ENCODE measurements around the gene RENBP.

The RENBP gene

DNA sequence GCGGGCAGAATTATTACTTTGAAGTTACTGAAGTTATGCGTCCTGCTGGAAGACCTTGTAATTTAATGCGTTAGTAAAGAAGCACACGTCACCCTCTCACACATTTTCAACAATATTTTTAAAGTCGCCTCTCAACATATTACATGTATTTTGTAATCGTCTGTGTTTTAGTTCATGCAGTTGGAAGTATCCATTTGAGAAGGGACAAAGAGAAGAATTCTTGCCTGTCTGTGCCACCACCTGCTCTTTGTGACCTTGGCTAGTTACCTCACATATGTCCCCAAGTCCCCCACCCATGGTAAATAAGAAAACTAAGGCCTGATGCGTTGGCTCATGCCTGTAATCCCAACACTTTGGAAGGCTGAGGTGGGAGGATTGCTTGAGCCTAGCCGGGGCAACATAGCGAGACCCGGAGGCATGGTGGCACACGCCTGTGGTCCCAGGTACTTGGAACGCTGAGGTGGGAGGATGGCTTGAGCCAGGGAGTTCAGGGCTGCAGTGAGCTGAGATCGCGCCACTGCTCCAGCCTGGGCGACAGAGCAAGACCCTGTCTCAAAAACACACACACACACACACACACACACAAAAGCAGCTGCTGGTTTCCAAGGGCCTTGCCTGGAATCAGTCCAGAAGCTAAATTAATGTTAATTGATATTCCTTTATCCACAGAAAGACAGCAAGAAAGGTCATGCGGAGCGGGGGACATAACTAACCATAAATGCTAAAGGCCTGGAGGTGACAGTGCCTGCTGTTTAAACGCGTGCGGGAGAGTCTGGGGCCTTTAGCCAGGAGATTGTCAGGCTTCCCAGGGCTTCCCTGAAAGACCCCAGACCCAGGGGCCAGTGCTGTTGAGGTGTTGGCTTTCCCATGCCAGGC is 28.9 kb upstream of the RENBP start:
- H3K4me1 Mint-ChIP-seq: peaks cover 18% of the 10 kb centered on the region
- no peaks in the 10 kb centered on the region for H3K9me3 Mint-ChIP-seq
- H3K4me3 Mint-ChIP-seq: peak overlapping the region; percentile 89
- peaks cover 2% of the 10 kb centered on the region for H3K36me3 Mint-ChIP-seq
- peak overlapping the region; percentile 86 for H3K27ac Mint-ChIP-seq
- H3K27me3 Mint-ChIP-seq: no peaks in the 10 kb centered on the region

DNA sequence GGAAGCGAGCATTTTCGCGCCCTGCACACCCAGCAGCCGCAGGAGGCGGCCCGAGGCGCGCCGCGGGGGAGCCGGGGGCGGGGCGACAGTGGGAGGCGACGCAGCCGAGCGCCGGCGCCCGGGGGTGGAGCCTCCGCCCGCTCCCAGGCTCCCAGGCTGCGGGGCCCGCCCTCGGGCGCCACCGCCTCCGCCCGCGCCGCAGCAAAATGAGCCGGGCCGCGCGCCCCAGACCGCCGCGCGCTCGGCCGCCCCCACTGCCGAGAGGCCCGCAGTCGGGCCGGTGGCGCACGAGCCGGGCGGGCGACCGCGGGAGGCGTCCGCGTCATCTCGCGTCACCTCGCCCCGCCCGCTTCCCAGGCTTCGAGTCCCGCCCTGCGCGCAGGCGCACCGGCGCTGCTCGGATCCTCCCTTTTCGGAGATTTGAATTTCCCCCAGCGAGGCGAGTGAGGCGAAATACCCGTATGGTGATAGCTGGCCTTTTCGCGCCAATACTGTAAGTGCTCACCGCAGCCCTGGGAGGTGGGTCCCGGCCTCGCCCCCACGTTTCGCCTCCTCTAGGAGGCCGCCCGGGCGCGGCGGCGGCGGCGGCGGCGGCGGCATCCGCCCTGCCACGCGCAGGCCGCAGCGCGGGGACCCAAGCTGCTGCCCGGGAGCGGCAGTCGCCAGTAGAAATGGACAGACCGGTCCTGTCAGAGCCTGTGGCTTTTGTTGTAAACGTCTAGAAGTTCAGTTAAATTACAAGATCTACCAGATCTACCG is 28.1 kb upstream of the RENBP start, which contains the start of gene TMEM187:
Gene TMEM187, plus strand, starts transcription at position 387 of the 759 bp plus-strand sequence. CDS start 9,309 bp downstream, outside the sequence.
- Mint-ChIP-seq H3K4me3 (peak within 1 kb of the TSS; percentile 100), H3K4me1 (peaks cover 26% of the 10 kb centered on the region), H3K27me3 (no peaks in the 10 kb centered on the region), H3K27ac (peak within 1 kb of the TSS; percentile 100), H3K36me3 (peaks cover 6% of the 10 kb centered on the region), H3K9me3 (no peaks in the 10 kb centered on the region)

DNA sequence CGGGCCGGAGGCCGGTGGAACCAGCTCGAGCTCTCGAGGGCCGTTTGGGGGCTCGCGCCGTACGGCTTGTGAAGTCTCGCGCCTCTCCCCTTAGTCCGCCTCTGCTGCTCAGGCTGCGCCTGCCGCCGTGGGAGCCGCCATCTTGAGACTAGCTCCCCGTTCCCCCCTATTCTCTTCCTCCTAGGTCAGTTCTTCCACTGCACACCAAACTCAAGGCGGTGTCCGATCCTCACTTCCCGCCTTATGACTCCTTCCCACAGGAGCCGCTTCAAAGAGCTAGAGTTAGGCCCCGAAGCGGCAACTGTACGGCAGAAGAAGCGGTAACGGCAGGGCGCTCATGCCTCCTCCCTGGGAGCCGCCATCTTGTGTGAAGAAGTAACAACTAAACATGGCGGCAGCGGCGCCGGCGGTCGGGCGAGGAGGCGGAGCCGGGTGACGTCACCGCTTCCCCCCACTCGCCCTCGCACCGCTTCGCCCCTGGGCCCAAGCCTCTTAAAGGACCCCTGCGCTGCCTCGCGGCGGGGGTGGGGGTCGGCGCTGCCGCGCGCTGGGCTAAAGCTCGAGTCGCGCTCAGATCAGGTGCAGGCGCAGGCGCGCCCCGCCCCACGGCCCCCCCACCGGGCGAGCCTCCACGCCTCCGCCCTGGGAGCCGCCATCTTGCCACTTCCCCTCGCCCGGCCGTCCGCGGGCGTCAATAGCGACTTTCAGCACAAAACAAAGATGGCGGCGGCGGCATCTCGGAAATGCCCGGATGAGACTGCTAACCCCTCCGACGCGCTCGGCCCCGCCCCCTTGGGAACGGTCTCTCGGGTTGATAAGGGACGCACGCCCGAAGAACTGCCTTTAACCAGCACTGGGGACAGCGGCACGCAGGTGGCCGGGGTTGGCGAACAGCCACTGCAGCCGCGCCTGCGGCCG is 27.3 kb upstream of the RENBP start, which contains the start of gene HCFC1:
Gene HCFC1, minus strand, starts transcription at position 369 of the 918 bp plus-strand sequence. CDS start 978 bp downstream, outside the sequence.
- Mint-ChIP-seq H3K27ac (peak within 1 kb of the TSS; percentile 100), H3K9me3 (no peaks in the 10 kb centered on the region), H3K4me1 (peaks cover 34% of the 10 kb centered on the region), H3K4me3 (peak within 1 kb of the TSS; percentile 100), H3K36me3 (peaks cover 6% of the 10 kb centered on the region), H3K27me3 (no peaks in the 10 kb centered on the region)

DNA sequence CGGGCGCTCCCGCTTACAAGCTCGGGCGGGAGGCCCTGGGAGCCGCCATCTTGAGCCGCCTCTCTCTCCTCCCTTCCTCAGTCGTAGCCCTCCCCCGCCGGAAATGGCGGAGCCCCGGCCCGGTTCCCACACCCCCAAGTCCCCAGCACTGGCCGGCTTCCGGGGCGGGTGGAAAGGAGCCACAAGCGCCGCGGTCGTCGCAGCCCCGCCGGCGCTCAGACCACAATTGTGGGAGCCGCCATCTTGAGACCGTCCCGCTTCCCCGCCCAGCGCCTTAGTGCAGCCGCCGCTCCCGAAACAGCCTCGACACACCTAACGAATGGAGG is 26.6 kb upstream of the RENBP start:
- Mint-ChIP-seq H3K27ac (peak overlapping the region; percentile 100), H3K4me1 (peaks cover 40% of the 10 kb centered on the region), H3K36me3 (peaks cover 6% of the 10 kb centered on the region), H3K27me3 (no peaks in the 10 kb centered on the region), H3K9me3 (no peaks in the 10 kb centered on the region), H3K4me3 (peak overlapping the region; percentile 100)

DNA sequence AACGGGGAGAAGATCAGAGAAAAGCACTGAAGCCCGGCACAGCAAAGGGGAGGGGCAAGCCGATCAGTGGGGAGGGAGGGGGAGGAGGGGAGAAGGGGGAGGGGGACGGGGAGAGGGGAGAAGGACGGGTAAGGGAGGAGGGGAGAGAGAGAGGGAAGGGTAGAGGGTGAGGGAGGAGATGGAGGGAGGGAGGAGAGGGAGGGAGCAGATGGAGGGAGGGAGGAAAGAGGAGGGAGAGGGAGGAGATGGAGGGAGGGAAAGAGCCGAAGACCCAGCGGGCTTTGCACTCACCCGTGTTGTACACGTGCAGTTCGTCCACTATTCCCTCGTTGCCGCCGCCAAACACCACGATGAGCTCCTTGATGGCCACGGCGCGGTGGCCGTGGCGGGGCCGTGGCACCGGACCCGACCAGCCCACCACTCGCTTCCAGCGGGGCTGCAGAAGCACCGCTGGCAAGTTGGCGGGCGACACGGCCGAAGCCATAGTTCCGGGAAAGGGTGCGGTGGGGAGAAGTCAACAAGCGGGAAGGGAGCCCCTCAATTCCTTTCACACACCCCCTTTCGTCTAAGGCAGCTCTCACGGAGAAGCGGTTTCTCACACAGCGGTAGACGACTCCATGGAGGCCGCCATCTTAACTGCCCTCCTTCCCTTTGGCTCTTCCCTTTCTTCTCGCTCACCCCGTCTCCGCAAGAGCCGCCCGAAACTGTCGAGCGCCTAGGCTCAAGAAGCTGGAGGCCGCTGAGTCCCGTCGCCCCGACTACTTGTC is 26.1 kb upstream of the RENBP start:
- Mint-ChIP-seq H3K27ac (peak overlapping the region; percentile 100), H3K4me3 (peak overlapping the region; percentile 100), H3K36me3 (peaks cover 6% of the 10 kb centered on the region), H3K9me3 (no peaks in the 10 kb centered on the region), H3K4me1 (peaks cover 42% of the 10 kb centered on the region), H3K27me3 (no peaks in the 10 kb centered on the region)

DNA sequence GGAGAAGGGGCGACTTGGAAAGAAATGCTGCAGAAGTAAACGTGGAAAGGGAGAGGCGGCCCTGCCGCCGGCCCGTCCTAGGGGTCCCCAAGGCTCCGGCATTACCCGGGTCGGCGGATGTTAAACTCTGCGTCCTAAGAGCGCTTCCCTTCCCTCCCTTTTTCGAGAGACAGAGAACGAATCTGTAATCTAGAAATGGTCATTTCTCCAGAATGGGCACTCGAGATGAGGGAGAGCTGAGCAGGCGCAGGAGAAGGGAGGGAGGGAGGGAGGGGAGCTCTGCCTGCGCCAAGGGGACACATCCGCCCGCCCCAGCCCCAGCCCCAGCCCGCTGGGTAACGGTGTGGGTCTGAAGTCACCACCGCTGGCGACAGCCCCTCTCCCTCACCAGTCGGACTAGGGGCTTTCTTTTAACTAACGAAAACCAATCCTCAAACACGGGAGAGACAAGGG is 25.5 kb upstream of the RENBP start:
- Mint-ChIP-seq H3K27me3 (no peaks in the 10 kb centered on the region), H3K4me1 (peaks cover 46% of the 10 kb centered on the region), H3K36me3 (peaks cover 6% of the 10 kb centered on the region), H3K9me3 (no peaks in the 10 kb centered on the region), H3K27ac (peak overlapping the region; percentile 69), H3K4me3 (peak overlapping the region; percentile 100)

DNA sequence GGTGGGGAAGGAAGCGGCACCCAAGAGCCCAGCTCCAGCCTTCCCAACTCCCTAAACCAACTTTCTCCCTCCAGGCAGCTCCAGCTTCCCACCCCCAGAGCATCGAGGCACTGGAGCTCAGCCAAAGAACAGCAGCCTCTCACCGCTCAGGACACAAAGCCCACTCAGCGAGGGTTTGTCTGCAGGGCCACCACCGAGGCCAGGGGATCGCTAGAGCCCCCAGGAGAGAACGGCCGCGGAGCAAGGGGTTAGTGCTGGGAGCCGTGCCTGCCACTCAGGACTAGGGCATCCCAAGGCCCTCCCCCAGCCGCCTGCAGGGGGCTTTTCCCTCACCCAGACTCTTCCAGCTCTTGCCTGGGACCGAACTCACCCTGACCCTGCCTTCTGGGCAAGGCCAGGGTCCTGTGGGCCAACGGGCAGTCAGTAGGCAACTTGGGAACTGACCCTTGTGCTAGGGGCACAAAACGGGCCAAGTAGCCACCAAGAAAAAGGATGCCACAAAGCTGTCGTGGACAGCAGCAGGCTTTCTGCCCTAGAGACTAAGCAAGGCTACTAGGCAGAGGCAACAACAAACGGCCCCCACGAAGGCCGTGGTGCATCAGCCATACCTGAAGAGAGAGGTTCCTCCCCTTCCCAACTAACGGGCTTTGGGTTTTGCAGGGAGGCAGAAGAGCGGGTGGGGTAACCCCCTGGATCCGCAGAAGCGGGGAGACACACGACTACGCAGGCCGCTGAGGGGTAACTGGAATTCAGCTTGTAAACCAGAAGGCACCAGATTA is 24.9 kb upstream of the RENBP start:
- H3K36me3 Mint-ChIP-seq: peaks cover 6% of the 10 kb centered on the region
- H3K9me3 Mint-ChIP-seq: no peaks in the 10 kb centered on the region
- peak overlapping the region; percentile 69 for H3K27ac Mint-ChIP-seq
- peak overlapping the region; percentile 100 for H3K4me3 Mint-ChIP-seq
- peaks cover 42% of the 10 kb centered on the region for H3K4me1 Mint-ChIP-seq
- no peaks in the 10 kb centered on the region for H3K27me3 Mint-ChIP-seq

DNA sequence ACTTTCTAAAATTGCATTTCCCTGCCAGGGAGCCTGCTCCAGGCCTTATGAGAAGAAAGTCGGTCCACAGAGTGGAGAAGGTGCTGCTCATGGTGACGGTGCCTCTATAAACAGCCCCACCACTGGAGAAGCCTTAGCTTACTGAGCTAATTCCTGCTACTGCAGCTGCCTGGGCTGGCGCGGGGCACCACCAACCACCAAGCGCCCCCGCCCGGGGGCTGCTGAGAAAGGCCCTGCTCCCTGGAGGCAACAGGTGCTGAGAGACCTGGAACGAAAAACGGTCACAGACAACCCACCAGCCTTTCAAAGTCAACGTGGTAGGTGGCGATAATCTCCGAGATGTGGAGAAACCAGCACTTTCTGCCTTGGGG is 24.3 kb upstream of the RENBP start:
- no peaks in the 10 kb centered on the region for H3K27me3 Mint-ChIP-seq
- no peaks in the 10 kb centered on the region for H3K9me3 Mint-ChIP-seq
- H3K27ac Mint-ChIP-seq: no peak overlapping the region
- H3K36me3 Mint-ChIP-seq: peaks cover 6% of the 10 kb centered on the region
- H3K4me1 Mint-ChIP-seq: peaks cover 38% of the 10 kb centered on the region
- H3K4me3 Mint-ChIP-seq: peak overlapping the region; percentile 100

DNA sequence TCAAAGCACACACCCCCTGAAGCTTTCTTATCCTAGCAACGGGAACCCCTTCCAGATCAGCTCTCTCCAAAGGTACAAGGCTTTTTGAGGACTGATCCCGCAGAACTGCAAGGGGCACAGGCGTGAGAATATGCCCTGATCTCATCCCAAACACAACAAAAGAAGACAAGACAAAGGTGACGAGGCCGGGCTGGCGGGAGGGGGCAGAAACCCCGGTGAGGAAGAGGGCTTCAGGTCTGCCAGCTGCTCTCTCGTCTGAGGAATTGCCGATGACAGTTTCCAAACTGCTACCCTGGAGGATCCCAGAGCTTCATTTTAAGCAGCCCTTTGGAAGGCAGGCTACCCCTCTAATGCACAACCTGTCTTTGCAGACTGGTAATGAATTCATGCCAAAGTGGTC is 23.8 kb upstream of the RENBP start:
- no peaks in the 10 kb centered on the region for H3K9me3 Mint-ChIP-seq
- H3K27me3 Mint-ChIP-seq: no peaks in the 10 kb centered on the region
- H3K4me3 Mint-ChIP-seq: peak overlapping the region; percentile 100
- peak overlapping the region; percentile 87 for H3K27ac Mint-ChIP-seq
- peaks cover 35% of the 10 kb centered on the region for H3K4me1 Mint-ChIP-seq
- H3K36me3 Mint-ChIP-seq: peaks cover 6% of the 10 kb centered on the region

DNA sequence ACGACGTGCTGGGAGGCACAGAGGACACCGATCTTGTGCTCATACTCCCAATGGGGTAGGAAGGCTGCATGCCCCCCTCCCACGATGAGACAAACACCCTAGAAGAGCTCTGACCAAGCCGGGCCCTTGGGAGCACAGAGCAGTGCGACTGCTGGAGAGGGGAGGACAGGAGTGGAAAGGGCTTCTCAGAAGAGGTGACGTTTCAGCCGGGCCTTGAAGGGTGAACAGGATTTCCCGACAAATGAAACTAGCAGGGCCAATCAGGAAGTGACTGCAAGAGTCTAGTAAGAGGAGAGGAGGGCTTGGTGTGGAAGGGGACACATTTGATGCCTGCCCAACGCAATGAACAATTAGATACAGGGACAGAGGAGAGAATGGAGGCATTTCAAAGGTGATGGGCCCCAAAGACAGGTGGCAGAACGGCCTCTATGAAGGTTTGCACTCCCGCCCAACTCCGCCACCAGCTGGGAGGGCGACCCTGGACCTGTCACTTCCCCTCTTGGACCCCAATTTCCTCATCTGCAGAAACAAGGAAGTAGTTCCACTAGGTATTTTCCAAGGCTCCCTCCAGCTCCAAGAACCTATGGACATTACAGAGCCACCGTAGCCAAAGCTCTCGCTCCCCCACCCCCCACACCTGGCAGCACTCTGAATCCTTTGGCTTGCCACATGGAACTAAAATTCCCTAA is 23.2 kb upstream of the RENBP start:
- Mint-ChIP-seq H3K27me3 (no peaks in the 10 kb centered on the region), H3K4me1 (peaks cover 35% of the 10 kb centered on the region), H3K4me3 (peak overlapping the region; percentile 100), H3K36me3 (peaks cover 6% of the 10 kb centered on the region), H3K27ac (peak overlapping the region; percentile 87), H3K9me3 (no peaks in the 10 kb centered on the region)

DNA sequence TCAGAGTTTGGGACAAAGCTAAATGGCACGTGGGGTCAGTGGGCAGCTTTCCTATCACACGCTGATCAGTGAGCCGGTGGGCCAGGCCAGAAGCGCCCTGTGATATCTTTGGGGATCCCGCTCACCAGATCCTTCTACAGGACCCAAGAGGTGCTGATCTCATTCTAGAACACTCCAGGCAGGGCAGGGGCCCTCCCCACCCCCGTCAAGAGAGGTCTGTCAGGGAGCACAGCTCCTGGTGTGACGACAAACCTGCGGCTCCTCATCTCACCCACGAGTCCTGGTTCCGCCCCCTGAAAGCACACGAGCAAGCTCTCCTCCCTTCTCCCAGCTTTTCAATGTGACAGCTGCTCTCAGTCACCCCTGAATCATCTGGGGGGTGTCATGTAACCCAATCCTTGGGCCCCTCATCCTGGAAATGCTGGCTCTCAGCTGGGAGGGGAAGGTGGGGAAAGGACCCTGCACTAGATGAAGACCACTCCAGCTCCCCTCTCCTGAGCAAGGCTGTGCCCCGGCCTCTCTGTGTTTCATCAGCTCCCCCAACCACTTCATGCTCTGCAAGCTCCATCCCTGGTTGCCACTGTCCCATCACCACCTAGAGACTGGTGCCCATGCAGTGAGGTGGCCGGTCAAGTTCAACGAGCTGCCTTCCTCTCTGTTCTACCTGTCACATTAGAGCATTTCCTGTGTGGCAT is 22.5 kb upstream of the RENBP start:
- Mint-ChIP-seq H3K4me1 (peaks cover 35% of the 10 kb centered on the region), H3K9me3 (no peaks in the 10 kb centered on the region), H3K36me3 (peaks cover 6% of the 10 kb centered on the region), H3K27ac (peak overlapping the region; percentile 87), H3K4me3 (peak overlapping the region; percentile 100), H3K27me3 (no peaks in the 10 kb centered on the region)

DNA sequence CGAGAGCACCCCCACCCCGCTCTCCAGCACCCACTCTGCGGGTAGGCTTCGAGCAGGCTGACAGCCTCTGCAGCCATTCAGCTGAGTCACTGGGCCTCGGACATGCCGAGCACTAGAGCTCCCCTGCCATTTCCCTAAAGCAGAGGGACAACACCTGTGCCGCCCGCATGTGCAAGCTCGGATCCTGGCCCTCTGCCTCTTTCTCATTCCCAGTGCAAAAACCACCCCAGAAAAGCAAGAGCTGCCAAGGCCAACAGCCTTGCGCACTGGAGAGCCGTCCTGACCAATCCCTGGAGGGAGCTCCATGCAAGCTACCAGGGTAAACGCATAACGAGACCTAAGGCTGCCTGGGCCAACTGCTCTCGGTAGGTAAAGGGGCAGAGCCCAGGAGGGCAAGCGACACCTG is 21.8 kb upstream of the RENBP start:
- Mint-ChIP-seq H3K27me3 (no peaks in the 10 kb centered on the region), H3K4me3 (peak overlapping the region; percentile 100), H3K27ac (peak overlapping the region; percentile 51), H3K9me3 (no peaks in the 10 kb centered on the region), H3K36me3 (peaks cover 5% of the 10 kb centered on the region), H3K4me1 (peaks cover 35% of the 10 kb centered on the region)

DNA sequence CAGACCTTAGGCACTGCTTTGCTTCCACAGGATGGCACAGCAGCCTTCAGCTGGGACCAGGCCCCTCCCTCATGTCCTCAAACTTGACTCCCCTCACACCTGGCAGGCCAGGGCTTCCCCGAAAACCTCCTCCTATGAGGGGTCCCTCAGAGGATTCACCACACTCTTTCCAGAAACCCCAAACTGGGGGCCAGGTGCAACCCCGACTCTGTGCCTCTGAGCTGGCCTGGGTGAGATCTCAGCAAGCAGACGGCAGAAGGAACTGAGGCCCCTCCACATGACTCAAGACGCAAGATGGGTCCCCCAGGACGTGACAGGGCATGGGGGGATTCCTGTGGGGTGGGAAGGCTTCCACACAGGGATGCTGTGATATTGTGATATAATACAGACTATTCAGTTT is 21.0 kb upstream of the RENBP start:
- Mint-ChIP-seq H3K4me1 (peaks cover 35% of the 10 kb centered on the region), H3K27ac (peak overlapping the region; percentile 59), H3K9me3 (no peaks in the 10 kb centered on the region), H3K27me3 (no peaks in the 10 kb centered on the region), H3K36me3 (peaks cover 5% of the 10 kb centered on the region), H3K4me3 (peak overlapping the region; percentile 30)
